DMS53 (cell line): ENCODE measurements around the gene ERI3.
"Not testable (repeated sequence)": the region's sequence is repeated elsewhere in the genome, so short reads cannot be mapped to it uniquely, and the experiment has no call there.

Experiments
- DNase-seq: peaks from one replicate; lab custom pipeline; 2025; lab: John Stamatoyannopoulos, UW

The ERI3 gene

DNA sequence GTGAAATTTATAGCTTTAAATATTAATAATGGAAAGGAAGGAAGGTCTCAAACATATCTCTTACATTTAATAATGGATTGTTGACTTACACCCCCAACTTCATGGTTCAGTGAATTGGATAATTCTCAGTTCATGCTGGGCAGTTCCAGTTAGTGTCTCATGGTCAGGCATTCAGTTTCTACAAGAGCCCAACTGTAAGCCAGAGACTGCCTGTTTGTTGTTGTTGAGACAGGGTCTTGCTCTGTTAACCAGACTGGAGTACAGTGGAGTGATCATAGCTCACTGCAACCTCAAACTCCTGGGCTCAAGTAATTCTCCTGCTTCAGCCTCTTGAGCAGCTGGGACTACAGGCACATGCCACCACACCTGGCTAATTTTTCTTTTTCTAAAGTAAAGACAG, 146.8 kb downstream of the ERI3 start:
- DNase-seq, result no peak

DNA sequence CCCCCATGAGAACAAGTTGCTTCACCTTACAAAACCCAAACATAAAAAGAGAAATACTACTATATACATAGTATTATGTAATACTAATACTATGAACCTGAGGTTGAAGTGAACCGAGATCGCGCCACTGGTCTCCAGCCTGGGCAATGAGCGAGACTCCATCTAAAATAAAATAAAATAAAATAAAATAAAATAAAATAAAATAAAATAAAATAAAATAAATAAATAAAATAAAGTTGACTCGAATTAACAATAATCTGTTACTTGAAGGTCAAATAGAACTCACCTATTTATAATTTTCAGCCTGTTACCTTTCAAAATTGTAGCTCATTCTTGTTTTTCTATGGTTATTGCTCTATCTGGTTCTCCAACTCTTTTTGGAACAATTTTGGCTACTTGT, 148.5 kb downstream of the ERI3 start:
- not testable (repeated sequence) for DNase-seq

DNA sequence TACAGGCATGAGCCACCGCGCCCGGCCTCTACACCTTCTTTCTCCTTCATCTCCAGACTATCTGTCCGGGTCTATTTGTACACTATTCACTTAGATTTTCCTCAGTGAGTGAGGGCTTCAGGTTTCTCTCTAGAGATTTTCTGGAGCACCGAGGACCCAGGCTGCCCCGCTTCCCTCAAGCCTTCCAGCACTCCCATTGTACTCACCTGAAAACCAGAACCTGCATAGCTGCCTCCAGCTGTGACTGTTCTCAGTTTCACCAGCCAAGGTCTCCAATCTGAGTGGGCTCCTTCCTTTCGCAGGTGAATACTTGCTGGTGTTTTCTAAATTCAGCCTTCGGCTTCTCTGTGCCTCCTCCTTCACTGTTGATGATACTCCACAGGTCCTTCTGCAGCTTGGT, 154.7 kb downstream of the ERI3 start:
- no peak for DNase-seq

GRCh38 chr1:44174630-44175029, 180.4 kb downstream of the ERI3 start:
- peak; percentile 7 for DNase-seq
